Activated CD8-positive, alpha-beta memory T cell treated with anti-CD3 and anti-CD28 coated beads, Interleukin-2, amount 50 U/mL, for 24 hours (primary cell): Measurements from ENCODE around the gene ITPR2.
"Not testable (repeated sequence)": the region's sequence is repeated elsewhere in the genome, so short reads cannot be mapped to it uniquely, and the experiment has no call there.

Experiments used
- DNase-seq: peaks from one replicate; pipeline ENCODE4 v3.0.0-alpha.2; 2020; ENCODE audit errors: extremely low read depth

Gene ITPR2

GRCh38 chr12:26451763-26452162 is 381.2 kb downstream of the ITPR2 start:
- no peak for DNase-seq

- DNase-seq, result no peak
These were observed 387.1 kb downstream of the ITPR2 start for GRCh38 chr12:26445909-26446308.

DNA sequence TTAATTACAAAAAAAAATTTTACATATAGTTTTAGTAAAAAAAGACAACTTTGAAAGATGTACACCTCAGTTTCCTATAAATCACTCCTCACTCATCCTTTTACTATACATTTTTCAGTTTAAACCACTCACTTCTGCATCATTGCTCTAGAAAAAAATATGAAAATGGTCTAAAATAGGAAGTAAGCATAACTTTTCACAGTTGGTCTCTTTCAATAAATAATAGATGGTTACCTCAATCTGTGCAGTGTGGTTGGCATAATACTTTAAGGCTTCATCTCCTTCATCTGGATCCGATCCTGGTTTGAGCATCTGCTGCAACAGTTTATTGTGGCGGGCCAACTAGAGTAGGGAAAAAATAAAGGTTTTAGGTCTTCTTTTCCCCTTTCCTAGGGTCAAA is 389.7 kb downstream of the ITPR2 start:
- no peak for DNase-seq

DNA sequence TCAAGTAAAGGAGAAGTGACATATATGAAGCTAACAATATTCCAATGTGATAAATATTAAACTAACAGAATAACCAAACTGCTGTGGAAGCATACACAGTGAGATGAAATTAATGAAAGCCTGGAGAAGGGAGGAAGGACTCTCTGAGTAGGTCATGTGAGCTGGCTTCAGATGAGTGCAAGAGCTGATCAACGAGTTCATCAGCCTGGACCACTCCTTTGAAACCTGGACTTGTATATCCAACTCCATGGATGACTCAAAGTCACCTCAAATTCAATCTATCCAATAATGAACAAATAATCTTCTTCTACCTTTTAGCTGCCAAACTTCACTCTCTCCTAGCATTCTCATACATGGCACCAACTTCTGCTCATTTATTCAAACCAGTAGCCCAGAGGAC is 391.6 kb downstream of the ITPR2 start:
- DNase-seq, result no peak

- DNase-seq, result no peak
These were observed 398.0 kb downstream of the ITPR2 start for GRCh38 chr12:26435069-26435404.

- no peak for DNase-seq
These were observed 398.5 kb downstream of the ITPR2 start for GRCh38 chr12:26434299-26435068.

DNA sequence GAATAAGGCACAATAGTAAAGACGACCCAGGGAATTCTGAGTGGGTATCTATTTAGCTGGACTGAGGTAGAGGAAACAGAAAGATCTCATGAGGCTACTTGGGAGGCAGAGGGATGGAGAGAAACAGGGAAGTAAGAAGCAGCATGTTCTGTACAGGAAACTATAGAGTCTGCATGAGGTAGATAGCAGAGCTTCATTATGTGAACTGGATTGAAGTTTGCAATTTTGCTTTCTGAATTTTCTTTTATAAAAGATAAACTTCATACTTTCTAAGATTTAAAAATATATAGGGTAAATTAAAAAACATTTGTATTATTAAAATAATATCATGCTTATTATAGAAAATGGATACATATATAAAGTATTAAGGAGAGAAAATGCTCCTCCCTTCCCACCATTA is 399.3 kb downstream of the ITPR2 start:
- not testable (repeated sequence) for DNase-seq

GRCh38 chr12:26431211-26431610 is 401.8 kb downstream of the ITPR2 start:
- no peak for DNase-seq

DNA sequence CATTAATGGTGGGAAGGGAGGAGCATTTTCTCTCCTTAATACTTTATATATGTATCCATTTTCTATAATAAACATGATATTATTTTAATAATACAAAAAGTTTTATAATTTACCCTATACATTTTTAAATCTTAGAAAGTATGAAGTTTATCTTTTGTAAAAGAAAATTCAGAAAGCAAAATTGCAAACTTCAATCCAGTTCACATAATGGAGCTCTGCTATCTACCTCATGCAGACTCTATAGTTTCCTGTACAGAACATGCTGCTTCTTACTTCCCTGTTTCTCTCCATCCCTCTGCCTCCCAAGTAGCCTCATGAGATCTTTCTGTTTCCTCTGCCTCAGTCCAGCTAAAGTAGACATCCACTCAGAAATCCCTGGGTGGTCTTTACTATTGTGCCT is 402.4 kb downstream of the ITPR2 start:
- DNase-seq, result not testable (repeated sequence)

DNA sequence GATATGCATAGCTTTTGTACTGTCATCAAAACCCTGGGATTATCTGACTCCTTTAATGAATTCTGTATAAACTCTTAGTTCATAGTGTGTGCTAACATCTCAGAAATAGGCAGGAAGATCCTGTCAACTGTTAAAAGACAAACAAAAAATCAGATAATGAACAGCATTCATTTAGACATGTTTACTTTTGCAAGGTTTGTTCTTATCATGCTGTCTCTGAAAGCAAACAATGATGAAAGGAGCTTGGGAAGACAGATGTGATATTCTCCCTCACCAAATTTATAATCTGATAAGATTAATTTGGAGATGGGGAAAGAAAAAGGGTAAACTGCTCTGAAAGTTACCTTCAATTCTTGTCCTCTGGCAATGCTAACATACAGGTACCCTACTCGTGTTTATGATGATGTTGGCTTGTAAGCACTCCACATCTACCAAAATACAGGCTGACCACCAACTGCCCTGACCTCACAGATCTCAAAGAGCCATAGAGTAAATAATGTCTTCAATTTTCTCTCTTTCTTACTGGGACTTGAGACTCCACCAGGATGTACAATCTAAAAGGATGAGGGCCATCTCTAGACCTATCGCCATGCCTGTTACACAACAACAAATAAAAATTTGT is 403.8 kb downstream of the ITPR2 start:
- DNase-seq, result no peak

- no peak for DNase-seq
These were observed 404.6 kb downstream of the ITPR2 start for GRCh38 chr12:26428420-26428819.

DNA sequence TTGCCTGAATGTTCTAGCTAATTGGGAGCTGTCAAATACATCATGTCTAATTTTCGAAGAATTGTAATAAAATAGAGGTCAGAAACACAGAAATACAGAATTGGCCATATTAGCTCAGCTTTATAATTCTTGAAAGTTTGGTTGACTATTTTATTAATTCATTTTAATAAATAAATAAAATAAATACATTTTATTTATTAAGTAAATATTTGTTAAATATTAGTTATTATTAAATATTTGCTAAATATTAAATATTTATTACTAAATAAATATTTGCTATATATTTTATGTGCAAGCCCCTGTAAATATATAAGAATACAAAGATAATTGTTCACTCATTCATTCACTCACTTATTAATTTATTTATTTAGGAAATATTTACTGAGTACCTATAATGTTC is 406.3 kb downstream of the ITPR2 start:
- no peak for DNase-seq

DNA sequence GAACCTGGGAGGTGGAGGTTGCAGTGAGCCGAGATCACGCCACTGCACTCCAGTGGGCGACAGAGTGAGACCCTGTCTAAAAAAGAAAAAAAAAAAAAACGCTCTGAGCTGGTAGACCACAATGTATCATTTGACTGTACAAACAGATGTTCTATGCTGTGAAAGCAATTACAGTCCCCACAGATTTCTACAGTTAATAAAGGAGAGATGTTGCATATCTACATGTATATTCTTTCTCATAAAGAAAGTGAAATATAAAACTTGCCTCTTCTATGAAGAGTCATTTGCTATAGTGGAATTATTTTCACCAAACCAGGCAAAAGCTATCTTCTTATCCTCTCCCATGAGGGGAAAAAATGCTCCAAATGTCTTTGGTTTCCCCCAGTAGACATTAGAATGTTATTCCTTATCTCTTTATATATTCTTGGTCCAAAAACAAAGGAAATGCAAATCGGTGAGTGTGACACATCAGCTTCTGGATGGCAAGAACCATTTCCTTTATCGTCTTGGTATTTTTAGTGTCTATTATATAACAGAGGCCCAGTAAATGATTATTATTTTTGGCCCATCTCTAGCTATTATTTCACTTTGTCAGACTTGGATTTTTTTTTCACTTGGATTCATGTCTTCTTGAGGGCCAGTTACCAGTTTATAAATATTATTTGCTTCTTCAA is 407.3 kb downstream of the ITPR2 start:
- no peak for DNase-seq

- no peak for DNase-seq
These were observed 410.1 kb downstream of the ITPR2 start for GRCh38 chr12:26422839-26423398.

- no peak for DNase-seq
These were observed 416.4 kb downstream of the ITPR2 start for GRCh38 chr12:26416550-26416949.

DNA sequence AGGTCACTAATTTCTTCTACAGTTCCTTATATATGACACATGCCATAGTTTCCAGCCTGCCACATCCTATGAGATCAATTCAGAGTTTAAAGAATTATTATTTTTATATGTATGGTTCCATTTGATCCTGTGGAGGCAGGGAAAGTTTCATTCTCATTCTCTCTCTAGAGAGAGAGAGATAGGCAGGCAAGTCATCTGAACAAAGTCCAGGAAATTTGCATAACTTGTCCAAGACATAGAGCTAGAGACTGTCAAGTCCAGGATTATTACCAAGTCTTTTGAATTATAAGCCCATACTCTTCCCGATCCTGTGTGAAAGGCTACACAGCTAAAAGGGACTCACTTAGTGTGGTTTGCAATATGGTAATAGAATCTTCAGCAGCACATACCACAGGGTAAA is 422.3 kb downstream of the ITPR2 start:
- DNase-seq, result no peak

GRCh38 chr12:26406813-26407212 is 426.2 kb downstream of the ITPR2 start:
- DNase-seq, result no peak

DNA sequence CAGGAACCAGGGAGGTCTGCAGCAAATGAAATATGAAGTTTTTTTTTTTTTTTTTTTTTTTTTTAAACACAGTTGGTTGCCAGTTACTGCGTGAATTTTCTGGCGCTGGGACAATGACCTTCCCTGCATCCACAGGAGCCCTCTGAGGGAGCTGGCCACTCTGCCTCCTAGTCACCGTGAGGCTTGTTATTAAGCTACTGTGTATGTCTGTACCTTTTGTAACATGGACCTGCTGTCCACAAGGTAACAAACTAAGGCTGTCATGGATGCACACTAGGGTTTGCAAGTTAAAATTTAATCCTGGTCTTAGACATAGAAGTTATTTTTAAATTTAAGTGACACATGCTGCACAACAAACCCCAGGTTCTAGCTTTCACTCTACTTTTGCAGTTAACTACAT is 426.6 kb downstream of the ITPR2 start:
- DNase-seq, result no peak

GRCh38 chr12:26403601-26404000 is 429.4 kb downstream of the ITPR2 start:
- no peak for DNase-seq

- no peak for DNase-seq
These were observed 430.3 kb downstream of the ITPR2 start for GRCh38 chr12:26402648-26403047.

DNA sequence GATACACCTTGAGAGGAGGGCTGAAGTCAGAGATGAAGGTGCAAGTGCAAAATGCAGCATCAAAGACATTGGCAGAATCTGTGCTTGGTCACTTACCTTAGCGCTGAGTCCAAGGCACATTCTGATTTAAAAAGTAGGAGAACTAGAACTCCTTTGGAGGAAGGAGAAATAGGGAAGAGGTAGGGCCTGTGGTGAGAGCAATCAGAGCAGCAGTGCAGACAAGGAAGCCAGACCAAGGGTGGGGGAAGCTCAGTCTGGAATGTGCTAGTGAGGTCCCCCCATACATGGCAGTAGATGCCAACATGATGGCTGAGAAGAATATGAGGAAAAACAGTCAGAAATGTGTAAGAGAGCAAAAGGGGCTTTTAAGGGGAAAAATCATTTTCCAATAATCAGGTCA is 431.1 kb downstream of the ITPR2 start:
- DNase-seq, result no peak

- DNase-seq, result no peak
These were observed 432.4 kb downstream of the ITPR2 start for GRCh38 chr12:26400627-26401026.

- no peak for DNase-seq
These were observed 433.6 kb downstream of the ITPR2 start for GRCh38 chr12:26399381-26399780.
